ENCODE data around the gene GREB1L. TPM values are rescaled to one million over a fixed set of nuclear protein-coding genes. Genes with fewer than 3 reads are reported as not detected.

GREB1L gene
- total RNA-seq, 5 donors from 2014 or later (not counting 1 experiment from before 2014, with no cell fraction given): 0.09 TPM; not detected in 4

Other genes starting within 250 kb of the GREB1L start
- 100 to 1,000 TPM in 1 of 5 donors, 10 to 100 TPM in 4; 58.1 to 102 (median 64.2) TPM for gene ROCK1, start 130.4 kb upstream of the GREB1L start, total RNA-seq

Measured in T-cell (primary cell).